GM19468 (cell line): ENCODE data around the gene NADSYN1.

ENCODE experiments used
- ATAC-seq: cut with Tn5 transposase; IDR thresholded peaks from one replicate; pipeline ENCODE4 v1.9.1; 2021; ENCODE audit warnings: mild to moderate bottlenecking, moderate library complexity, moderate number of reproducible peaks; ENCODE audit not compliant: unreplicated experiment; ENCODE audit errors: extremely low read depth

NADSYN1 gene

DNA sequence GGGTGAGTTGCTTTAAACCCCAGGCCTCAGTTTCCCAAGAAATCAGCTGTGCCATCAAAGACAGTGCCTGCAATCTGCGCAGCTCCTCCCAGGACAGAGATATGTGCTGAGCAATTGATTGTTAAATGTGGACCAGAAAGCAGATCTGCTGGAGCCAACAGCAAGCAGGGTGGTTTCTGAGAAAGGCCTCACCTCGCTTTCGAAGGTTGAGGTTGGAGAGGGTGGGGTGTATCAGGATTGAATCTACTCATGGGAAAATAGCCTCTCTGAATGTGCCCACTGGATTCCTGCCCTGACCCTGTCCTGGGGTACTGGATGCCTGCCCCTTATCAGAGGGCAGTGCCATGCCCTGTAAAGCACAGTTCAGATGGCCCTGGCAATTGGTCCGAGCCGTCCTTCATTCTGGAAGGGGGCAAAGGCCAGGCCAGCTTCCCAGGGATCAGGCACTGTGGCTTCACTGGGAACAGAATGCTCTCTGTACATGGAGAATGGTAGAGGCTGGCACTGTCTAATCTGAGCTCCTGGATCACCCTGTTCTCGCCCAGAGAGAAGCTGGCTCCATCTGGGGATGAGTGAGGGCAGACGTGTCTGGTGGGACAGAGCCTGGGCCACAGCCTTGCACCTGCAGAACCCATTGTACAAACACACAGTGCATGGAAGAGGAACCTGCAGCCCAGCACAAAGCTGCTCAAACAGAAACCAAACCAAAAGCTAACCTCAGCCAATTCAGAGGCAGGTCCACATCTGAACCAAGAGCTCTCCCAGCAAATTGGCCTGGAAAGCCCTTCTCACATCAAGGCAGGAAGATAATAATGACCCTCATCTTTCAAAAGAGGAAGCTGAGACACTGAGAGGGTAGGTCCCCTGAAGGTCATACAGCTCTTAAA lies 20.0 kb upstream of the NADSYN1 start:
- no peak for ATAC-seq

DNA sequence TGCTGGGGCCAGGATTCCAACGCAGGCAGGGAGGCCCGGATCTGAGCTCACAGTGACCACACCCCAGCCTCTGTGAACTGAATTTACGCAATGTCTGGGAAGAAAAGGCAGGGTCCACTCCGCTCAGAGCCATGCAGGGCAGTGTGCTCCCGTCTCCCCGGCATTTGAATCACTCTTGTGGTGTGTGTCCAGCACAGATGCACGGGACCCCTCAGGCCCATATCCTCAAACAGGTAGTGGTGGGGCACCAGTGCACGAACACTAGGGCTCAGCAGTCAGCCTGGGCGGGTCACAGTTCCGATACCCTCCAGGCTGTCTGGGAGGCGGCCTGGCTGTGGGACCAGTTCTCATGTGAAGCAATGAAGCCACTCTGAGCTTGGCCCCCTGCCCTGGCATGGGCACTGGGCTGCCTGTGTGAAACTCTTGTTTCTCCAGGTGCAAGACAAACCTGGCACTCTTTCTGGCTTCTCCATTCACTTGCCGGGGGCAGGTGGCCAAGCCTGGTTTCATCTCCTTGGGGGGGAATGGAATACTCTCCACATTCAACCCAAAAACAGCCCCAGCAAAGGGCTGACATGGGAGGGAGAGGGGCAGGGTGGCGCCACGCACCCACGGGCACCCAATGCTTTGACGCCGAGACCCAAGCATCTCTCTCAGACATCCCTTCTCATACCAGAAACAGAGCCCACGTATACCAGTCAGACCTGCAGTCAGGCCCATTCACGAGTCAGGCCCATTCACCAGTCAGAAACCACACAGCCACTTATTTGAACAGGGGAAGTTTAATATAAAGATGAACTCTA lies 19.2 kb upstream of the NADSYN1 start:
- ATAC-seq, result no peak

DNA sequence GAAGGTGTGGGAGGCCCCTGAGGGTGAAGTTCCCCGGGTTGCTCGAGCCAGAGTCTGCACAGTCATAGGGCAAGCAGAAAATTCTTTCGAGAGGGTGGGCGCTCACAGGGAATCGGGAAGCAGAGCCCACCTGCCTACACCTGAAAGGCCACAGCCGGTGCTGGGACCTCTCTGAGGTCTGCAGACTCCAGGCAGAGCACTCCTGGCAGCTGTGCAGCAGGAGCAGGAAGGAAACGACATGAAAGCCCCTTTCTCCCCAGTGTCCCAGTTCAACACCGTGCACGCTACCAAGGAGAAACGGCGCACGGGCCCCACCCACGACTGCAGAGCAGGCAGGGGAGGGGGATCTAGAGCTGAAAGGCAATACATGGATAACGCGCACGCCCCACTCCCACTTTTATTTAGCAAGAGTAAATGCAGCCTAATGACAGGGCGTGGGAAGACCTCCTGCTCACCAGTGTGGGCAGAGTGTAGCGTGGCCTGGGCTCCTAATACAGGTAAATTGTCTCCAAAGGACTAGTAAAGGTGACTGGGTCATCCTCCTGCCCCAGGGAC lies 18.4 kb upstream of the NADSYN1 start:
- ATAC-seq, result no peak

DNA sequence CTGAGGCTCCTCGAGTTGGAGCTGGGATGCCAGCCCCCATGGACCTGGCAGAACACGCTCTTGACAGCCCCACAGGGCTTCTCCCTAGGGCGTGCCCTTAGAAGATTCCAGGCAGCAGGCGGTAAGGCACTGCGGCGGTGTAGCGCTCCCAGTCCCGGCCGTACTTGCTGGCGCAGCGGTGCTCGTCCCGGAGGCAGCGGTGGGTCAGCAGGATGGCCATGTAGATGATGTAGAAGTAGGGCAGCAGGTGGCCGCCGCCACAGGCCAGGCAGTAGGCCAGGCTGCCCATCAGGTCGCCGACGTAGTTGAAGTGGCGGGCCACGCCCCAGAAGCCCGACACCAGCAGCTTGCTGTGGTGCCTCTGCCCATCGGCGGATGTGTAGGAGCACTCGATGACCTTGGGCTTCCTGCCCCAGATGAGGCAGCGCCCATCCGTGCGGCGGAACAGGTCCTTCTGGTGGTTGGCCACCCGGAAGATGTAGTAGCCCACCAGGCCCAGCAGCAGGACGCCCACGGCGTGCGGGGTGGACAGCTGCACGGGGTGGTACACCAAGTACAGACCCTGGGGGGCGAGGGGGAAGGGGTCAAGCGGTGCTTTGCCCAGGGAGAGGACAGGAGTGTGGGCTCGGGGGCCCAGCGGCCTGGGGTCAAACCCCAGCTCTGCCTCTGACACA lies 17.6 kb upstream of the NADSYN1 start:
- ATAC-seq, result no peak

DNA sequence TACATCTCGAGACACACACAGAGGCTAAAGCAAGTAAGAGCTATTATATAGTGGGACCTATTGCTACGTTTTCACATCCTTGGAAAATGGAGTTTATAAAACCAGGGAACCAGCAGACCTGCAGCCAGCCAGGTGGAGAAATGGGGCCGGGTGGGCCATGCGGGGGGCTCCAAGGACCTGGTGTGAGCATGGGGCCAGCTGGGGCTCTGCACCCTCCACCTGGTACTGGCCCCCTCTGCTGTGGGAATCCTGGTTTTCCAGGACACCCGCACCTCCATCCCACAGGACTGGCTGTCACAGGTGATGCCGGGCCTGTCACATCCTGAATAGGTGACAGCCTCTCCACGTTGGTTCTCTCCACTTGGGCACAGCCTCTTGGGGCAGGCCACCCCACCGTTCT lies 16.1 kb upstream of the NADSYN1 start:
- ATAC-seq, result no peak

DNA sequence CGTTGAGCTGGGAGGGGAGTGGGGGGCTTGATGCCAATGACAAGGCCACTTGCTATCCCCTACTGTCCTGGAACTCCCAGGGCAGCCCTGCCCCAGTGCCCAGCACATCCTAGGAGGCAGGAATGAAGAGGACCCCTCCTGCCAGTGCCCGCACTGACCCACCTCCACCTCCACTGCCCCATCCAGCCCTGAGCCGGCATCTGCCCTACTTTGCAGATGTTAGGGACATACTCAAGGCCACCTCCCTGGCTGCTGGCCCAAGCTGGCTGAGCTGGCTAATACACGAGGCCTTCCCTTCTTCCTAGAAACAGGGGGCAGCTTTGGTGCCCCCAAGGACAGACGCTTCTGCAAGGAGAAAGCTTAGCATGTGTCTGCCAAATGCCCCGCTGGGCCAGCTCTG lies 15.6 kb upstream of the NADSYN1 start:
- ATAC-seq, result no peak

DNA sequence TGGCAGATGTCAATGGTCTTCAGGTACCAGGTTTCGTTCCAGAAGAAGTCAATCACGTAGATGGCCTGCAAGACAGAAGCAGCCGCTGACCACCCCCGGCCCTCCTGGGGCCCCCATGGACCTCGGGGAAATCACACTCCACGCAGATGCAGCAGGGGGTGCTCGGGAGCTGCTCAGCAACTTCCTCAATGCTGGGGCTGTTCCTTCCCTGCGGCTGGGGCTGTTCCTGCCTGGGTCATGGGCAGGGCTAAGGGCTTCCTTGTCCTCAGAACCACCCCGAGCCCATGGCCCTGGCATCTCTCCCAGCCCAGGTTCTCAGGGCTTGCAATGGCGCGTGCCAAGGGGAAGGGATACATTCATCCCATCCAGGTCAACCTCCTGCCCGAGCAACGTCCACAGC lies 15.1 kb upstream of the NADSYN1 start:
- no peak for ATAC-seq

DNA sequence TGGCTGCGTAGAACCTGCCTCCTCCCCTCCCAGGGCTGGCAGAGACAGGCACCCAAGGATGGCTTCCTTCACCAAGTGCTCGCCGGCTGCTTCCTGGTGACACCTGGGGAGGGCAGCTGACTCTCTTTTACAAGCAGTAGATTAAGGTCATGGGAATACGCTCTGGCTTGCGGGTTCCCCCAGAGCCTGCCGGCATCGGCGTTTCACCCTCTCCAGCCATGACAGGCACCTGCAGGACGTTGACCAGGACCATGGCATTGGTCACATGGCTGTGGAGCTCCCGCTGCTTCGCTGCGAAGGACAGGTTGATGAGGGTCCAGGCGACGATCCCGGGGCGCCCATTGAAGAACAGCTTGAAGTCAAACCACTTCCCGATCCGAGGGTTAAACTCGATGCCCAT lies 14.4 kb upstream of the NADSYN1 start:
- ATAC-seq, result no peak

DNA sequence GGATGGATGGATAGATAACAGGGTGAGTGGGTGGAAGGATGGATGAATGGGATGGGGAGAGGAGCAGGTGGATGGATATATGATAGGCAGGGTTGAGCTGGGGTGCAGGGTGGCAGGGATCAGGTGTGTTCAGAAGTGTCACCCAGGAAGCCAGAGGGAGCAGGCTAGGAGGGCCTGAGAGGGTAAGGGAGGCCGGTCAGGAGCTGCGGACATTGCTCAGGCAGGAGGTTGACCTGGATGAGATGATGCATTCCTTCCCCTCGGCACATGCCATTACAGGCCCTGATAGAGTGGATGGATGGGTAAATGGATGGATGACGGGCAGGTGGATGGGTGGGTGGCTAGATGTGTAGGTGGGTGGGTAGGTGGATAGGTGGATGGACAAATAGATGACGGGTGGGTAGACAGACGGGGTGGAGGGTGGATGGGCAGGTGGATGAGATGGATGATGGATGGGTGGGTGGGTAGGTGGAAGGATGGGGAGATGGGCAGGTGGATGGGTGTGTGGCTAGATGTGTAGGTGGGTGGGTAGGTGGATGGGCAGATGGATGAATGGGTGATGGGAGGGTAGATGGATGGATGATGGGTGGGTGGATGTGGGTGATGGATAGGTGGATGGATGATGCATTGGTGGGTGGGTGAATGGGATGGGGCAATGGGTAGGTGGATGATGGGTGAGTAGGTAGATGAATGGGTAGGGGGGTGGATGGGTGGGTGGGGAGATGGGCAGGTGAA lies 12.8 kb upstream of the NADSYN1 start:
- ATAC-seq, result no peak

DNA sequence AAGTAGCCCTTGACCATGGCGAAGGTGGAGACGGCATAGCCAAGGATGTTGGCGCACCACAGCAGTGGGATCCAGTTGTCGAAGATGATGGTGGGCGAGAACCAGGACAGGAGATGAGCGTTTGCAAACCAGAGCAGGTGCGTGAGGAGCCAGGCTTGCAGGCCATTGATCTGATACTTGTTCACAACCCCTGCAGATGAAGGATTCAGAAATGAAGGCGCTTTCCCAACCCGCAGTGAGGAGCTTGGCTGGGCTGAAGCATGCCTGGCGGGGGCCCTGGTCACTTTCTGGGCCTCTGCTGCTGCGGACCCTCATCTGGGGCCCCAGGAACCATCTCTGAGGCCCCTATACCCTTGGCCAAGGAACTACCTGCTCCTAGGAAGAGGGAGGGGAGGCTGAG lies 11.8 kb upstream of the NADSYN1 start:
- ATAC-seq, result no peak

DNA sequence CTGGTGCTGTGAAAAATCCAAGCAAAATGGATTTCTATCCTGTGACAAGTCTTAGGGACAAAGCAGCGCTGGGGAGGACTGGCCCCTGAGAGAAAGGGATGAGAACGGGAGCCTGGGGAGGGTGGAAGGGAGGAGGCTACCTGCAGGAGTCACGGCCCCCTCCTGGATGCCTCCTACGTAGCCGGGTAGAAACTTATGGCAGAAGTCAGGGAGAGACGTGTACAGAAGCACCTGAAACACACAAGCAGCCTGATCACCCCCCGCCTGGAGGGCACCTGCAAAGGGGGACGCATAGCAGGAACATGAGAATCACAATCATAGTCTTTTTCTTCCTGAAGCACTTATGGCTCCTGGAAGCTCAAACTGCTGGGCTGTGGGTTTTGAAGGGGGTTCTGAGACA lies 10.9 kb upstream of the NADSYN1 start:
- ATAC-seq, result no peak

DNA sequence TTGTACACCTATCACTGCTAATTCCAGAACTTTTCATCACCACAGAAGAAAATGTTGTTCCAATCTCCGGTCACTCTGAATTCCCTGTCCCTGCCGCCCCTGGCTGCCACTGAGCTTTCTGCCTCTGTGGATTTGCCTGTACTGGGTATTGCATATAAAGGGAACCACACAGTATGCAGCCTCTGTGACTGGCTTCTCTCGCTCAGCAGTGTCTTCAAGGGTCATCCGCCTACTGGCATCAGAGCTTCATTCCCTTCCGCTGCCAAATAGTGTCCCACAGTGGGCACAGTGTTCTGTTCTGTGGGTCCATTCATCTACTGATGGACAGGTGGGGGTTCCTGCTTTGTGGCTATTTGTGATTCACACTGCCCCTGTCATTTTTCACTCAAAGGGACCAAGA lies 10.1 kb upstream of the NADSYN1 start:
- no peak for ATAC-seq

DNA sequence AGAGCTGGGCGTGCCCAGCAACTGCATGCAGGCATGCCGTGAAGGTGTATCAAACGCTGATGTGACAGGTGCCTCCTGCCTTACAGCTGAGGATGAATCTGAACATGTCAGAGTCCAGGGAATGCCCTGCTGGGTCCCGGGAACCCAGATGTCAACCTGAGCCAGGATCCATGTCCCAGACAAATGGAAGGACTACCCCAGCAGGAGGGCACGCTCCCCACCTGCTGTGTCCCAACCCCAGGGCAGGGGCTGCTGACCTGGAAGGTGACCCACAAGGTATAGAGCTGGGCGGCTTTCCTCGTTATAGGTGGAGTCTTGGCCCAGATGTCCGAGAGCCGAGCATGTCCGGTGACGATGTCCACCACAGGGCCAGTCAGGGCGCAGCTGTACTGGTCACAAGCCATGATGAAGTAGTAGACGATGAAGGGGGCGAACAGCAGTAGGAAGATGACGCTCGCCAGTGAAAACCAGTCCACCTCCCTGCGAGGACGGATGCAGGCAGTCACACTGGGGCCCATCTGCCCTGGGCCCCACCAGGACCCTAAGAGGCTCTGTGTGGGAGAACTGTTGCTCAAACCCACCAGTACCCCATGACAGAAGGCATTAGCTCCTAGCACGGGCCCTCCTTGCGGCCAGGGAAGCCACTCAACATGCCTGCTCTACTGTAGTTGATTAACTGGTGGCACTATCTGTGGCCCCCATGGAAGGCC lies 9.1 kb upstream of the NADSYN1 start:
- no peak for ATAC-seq

DNA sequence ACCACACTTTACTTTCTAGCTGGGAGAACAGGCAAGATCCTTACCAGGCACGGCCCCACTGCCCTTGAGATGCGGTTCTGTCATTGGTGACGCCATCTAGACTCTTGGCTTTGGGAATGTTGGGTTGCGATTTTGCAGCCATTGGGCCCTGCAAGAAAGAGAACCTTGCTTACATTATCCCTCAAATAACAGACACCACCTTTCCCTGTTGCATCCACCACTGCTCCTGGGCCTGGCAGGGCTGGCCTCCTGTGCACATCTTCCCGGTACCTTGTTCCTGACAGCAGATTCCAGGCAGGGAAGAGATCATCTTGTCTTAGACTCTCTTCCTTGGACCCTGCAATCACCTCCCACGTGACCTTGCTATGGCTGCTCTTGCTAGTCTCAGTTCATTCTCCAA lies 8.2 kb upstream of the NADSYN1 start:
- ATAC-seq, result no peak

DNA sequence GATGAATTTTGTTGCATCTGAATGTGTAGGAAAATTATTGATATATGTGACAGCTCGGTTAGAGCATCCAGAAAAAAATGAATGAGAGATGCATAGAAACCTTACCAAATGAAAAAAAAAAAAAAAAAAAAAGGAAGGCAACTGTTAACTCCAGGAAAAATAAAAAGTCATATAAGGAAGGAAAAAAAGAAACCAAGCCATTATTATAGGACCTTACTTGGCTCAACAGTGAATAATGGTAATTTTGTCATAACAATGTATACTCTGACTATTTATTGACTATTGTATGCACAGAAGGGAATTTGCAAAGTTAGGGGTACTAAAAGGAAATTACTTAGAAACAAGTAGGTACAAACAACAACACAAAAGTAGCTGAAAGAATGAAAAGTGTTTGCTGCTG lies 6.9 kb upstream of the NADSYN1 start:
- no peak for ATAC-seq

DNA sequence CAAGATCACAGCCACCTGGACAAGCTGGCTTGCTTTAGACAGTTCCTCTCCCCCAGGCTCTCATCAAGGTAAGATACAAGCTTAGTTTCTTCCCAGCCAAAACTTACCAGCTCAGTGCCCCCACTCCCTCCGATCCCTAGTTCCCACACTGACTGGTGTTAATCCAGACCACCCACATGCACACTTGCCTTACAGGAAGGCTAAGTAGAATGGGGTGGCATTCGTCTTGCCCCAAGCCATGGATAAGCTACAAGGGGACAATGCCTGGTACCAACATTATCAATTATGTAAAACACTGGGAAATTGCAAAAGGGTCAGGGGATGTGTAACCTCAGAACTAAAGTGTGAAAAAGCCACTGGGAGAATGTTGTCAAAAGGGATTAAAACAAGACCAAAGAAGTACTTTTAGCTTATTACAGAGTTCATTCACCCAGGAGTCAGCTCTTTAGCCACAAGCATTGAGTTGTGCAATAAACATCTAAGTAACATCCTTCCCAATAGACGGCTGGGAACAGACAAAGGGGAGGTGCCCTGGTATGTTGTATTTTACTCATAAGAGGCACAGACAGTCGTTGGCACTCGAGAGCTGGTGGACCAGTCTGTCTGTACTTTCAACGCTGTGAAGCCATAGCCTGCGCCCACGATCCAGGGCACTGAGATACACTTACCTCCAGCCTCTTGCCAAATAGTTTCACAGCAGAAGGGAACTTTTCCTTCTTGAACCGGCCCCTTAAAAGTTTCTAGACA lies 5.9 kb upstream of the NADSYN1 start:
- no peak for ATAC-seq

DNA sequence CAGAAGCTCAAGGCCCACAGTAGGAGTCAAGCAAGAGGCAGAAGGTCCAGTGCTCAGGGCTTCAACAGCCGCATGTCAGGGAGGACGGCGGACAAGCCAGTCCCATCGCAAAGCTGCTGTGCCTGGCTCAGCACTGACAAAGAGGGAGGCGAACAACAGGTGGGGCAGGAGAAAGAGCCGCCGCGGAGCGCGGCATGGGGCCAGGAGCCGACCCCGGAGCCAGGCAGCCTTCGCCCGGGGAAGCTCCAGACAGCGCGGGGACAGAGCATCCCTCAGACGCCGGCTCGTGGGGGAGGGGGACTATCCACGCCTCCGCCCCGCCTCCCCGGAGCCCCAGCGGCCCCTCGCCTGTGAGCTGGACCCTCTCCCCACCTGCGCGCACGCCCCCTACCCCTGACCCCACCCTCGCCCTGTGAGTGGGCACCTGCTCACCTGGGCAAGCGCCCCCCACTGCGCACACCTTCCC lies 5.2 kb upstream of the NADSYN1 start:
- no peak for ATAC-seq

DNA sequence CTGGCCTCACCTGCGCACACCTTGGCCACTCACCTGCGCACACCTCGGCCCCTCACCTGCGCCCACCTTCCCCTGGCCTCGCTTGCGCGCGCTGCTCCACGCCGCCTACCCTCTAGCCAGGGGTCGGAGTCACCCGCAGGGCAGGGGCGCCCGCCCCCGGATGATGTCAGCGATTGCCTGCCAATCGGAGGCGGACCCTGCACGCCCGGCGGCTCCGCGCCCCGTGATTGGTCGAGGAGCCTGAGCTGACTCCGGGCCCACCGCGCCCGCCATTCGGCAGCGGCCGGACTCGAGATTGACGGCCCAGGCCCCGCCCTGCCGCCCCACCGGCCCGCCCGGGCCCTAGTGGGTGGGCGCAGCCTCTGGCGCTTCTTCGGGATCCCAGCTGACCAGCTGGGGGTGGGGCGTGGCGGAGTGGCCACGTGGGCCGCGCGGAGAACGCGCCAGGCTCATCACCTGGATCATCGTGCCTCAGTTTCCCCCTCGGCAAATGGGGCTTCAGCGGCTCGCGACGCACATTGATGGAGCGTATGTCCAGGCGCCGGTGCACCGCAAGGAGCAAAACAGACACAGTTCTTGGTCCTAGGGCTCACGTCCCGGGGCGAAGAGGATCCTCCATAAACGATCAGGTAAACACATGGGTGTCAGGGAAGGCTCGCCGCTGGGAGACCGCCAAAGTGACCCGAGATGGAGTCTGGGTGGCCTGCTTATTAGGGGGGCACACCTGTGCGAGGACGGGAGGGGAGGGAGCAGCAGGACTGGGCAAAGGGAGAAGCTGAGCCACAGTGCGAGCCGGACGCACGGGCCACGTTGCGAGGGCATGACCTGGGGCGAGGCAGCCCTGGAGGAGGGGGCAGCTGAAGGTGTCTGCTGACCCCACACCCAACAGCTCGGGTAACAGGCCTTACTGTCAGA lies 4.5 kb upstream of the NADSYN1 start, which contains the start of gene DHCR7:
DHCR7 (minus strand) TSS at position 137 of the 915 bp plus-strand sequence. CDS start 3,441 bp downstream, outside the sequence.
- peak; percentile 83 for ATAC-seq
